Stimulated activated effector memory CD8-positive, alpha-beta T cell treated with anti-CD3 and anti-CD28 coated beads, Interleukin-12 subunit alpha, Interleukin-12 subunit beta, amount 100 ng/mL, for 72 hours (primary cell): Measurements from ENCODE around the gene DMRT3.

Experiments used
- ATAC-seq: fragments of 150-1000 bp; cut with Tn5 transposase; 2 replicates; pipeline ENCODE4 v1.10.0; 2021
- DNase-seq, 2 donors: peaks; one replicate each; pipeline ENCODE4 v3.0.0; 2021 to 2022; ENCODE audit warnings: low spot score in 2 of 2
- H3K27ac Mint-ChIP-seq: one replicate; pipeline ENCODE4 v1.8.0; 2022; ENCODE audit warnings: mild to moderate bottlenecking, mixed read lengths
- H3K36me3 Mint-ChIP-seq: one replicate; pipeline ENCODE4 v1.8.0; 2022; ENCODE audit warnings: mild to moderate bottlenecking, mixed read lengths
- H3K4me1 Mint-ChIP-seq: one replicate; pipeline ENCODE4 v1.8.0; 2022; ENCODE audit warnings: mixed read lengths
- H3K4me3 Mint-ChIP-seq: one replicate; pipeline ENCODE4 v1.8.0; 2022; ENCODE audit warnings: mild to moderate bottlenecking, mixed read lengths
- H3K9me3 Mint-ChIP-seq: one replicate; pipeline ENCODE4 v1.8.0; 2022; ENCODE audit warnings: mixed read lengths

DMRT3 gene

GRCh38 chr9:1009101-1009707, 32.7 kb downstream of the DMRT3 start:
- Mint-ChIP-seq H3K27ac (no peak overlapping the region), H3K4me3 (no peak overlapping the region)

DNA sequence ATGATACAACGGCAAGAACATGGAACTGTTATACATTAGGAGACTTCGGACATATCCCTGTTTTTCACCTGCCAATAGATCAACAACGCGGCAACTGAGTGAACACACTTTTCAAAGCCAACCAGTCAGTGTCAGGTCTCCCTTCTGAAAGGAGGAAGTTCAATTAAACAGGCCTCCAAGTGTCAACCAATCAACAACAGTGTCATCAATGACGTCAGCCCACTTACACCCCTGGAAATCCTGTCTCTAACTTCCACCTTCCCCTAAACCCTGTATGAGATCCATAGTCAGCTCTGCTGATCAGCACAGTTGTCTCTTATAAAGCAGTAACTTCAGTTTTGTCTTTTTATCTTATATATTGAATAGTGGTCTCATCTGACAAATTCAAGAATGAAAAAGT, 36.6 kb downstream of the DMRT3 start:
- no peaks in the 10 kb centered on the region for H3K9me3 Mint-ChIP-seq
- no peak overlapping the region for H3K27ac Mint-ChIP-seq
- ATAC-seq (no peak), DNase-seq (no peak)
- no peak overlapping the region for H3K4me3 Mint-ChIP-seq
- H3K36me3 Mint-ChIP-seq, result no peaks in the 10 kb centered on the region
- peaks cover 11% of the 10 kb centered on the region for H3K4me1 Mint-ChIP-seq

More at GRCh38 chr9:1009101-1009707, 32.7 kb downstream of the DMRT3 start:
- H3K4me1 Mint-ChIP-seq, result peaks cover 11% of the 10 kb centered on the region
- H3K9me3 Mint-ChIP-seq, result no peaks in the 10 kb centered on the region
- DNase-seq (peak; percentile 74 to 89), ATAC-seq (peak; percentile 93)
- no peaks in the 10 kb centered on the region for H3K36me3 Mint-ChIP-seq

- H3K9me3 Mint-ChIP-seq, result no peaks in the 10 kb centered on the region
- no peak for DNase-seq
- no peaks in the 10 kb centered on the region for H3K36me3 Mint-ChIP-seq
- H3K4me3 Mint-ChIP-seq, result no peak overlapping the region
- H3K4me1 Mint-ChIP-seq, result peaks cover 3% of the 10 kb centered on the region
- ATAC-seq, result no peak
- H3K27ac Mint-ChIP-seq, result no peak overlapping the region
These were observed 37.8 kb downstream of the DMRT3 start for GRCh38 chr9:1014225-1014624.

- Mint-ChIP-seq H3K36me3 (no peaks in the 10 kb centered on the region), H3K4me3 (no peak overlapping the region), H3K4me1 (no peaks in the 10 kb centered on the region), H3K9me3 (no peaks in the 10 kb centered on the region), H3K27ac (no peak overlapping the region)
- DNase-seq (no peak), ATAC-seq (no peak)
These were observed 38.2 kb downstream of the DMRT3 start for GRCh38 chr9:1014640-1015039.

GRCh38 chr9:1018121-1018520, 41.7 kb downstream of the DMRT3 start:
- no peaks in the 10 kb centered on the region for H3K36me3 Mint-ChIP-seq
- DNase-seq, result no peak
- no peaks in the 10 kb centered on the region for H3K4me1 Mint-ChIP-seq
- H3K4me3 Mint-ChIP-seq, result no peak overlapping the region
- H3K9me3 Mint-ChIP-seq, result no peaks in the 10 kb centered on the region
- ATAC-seq, result no peak
- no peak overlapping the region for H3K27ac Mint-ChIP-seq

DNA sequence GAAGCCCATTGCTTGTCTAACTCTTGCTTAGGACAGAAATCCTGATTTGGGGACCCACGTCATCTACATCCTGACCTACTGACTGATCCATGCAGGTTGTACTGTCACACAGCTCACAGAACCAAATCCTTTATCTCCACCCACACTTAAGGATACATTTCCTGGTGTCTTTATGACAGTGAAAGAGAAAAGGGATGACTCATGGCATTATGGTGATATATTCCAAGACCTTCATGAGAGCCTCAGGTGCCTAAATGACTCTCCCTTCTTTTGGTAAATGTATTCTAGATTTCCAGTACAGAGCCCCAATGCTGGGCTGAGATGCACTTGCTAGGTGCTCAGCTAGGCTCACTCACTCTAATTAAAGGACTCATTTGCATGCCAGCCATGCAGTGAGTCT, 47.7 kb downstream of the DMRT3 start:
- H3K36me3 Mint-ChIP-seq, result no peaks in the 10 kb centered on the region

GRCh38 chr9:1025131-1025530, 48.7 kb downstream of the DMRT3 start:
- Mint-ChIP-seq H3K36me3 (no peaks in the 10 kb centered on the region), H3K9me3 (no peaks in the 10 kb centered on the region), H3K4me3 (no peak overlapping the region), H3K27ac (no peak overlapping the region), H3K4me1 (no peaks in the 10 kb centered on the region)
- peak; percentile 21 for ATAC-seq
- DNase-seq, result no peak

More for the DNA sequence above, 47.7 kb downstream of the DMRT3 start:
- Mint-ChIP-seq H3K4me1 (no peaks in the 10 kb centered on the region), H3K9me3 (no peaks in the 10 kb centered on the region), H3K4me3 (no peak overlapping the region), H3K27ac (no peak overlapping the region)
- no peak for DNase-seq
- ATAC-seq, result no peak

DNA sequence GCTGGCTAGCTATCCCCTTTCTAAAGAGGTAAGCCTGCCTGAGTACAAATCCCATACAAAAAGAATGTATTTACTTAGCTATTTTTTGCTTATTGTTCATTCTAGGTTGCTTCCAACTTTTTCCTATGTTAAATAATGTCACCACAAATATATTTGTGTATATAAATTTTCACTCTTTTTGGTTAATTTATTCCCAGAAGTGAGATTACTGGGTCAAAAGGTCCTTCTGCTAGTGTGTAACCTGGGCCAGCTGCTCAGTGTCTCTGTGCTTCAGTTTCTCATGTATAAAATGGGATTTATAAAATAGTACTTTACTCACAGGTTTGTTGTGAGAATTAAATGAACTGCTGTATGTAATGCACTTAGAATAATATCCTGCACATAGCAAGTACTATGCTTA, 49.8 kb downstream of the DMRT3 start:
- no peak for ATAC-seq
- H3K27ac Mint-ChIP-seq, result no peak overlapping the region
- no peak overlapping the region for H3K4me3 Mint-ChIP-seq
- no peaks in the 10 kb centered on the region for H3K36me3 Mint-ChIP-seq
- no peak for DNase-seq
- H3K9me3 Mint-ChIP-seq, result no peaks in the 10 kb centered on the region
- H3K4me1 Mint-ChIP-seq, result no peaks in the 10 kb centered on the region

DNA sequence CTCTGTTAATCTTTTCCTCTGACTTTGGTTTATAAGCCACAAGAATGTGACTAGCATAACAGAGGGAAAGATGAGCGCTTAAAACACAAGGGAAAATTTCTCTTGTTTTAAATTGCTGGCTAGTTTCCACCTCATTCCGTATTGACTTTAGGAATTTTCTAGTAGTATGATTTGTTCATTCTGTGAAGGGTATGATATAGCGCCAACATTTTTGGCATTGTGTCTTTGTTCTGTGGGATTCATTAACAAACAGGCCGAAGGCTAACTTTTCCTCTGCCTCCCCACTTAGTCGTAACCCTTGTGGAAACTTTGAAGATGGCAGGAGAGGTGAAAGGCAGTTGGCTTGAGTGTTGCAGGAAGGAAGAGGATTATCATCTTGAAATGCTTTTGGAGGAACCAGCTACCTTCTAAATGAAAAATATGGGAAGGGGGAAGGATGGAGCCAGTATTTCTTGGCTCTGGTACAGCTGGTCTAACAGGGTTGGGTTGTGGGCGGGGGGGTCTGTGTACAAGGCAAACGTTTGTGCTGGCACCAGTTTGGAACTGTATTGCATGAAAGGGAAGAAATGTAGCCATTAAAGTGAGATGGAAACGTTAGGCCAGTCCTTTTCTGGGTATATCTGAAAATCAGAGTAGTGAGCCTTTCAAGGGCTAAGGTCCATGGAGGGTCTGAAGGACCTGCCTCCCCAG, 52.2 kb downstream of the DMRT3 start:
- H3K4me1 Mint-ChIP-seq, result no peaks in the 10 kb centered on the region
- ATAC-seq (no peak), DNase-seq (no peak)
- no peaks in the 10 kb centered on the region for H3K36me3 Mint-ChIP-seq
- H3K27ac Mint-ChIP-seq, result no peak overlapping the region
- H3K4me3 Mint-ChIP-seq, result no peak overlapping the region
- no peaks in the 10 kb centered on the region for H3K9me3 Mint-ChIP-seq

DNA sequence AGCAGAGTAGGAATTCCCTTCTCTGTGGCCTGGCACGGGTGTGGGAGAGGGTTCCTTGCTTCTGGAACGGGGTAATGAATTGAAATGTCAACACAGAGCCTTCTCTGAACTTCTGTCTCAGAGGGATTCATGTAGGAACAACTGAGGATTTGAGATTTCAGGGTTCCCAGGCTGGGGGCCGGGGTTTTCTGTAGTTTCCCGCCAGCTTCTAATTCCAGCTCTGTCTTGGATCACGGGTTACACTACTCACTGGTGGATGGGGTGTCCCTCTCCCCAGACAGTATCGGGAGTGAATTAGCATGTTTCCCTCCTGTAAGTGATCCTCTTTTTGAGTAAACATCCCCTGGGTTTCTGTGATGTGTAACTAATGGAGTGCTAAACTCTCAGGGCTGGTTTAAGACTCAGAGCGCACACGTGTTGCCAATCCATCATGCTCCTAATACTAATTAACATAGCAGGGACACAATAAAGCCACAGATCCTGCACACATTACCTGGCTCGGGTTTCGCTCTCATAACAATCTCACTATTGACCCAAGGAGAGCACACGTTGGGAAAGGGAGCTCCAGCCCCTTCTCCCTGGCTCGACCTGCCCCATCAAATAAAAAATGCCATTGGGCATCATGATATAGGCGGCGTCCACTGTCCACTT, 55.6 kb downstream of the DMRT3 start:
- Mint-ChIP-seq H3K27ac (no peak overlapping the region), H3K36me3 (no peaks in the 10 kb centered on the region), H3K4me1 (no peaks in the 10 kb centered on the region), H3K9me3 (no peaks in the 10 kb centered on the region), H3K4me3 (no peak overlapping the region)
- ATAC-seq (no peak), DNase-seq (no peak)

DNA sequence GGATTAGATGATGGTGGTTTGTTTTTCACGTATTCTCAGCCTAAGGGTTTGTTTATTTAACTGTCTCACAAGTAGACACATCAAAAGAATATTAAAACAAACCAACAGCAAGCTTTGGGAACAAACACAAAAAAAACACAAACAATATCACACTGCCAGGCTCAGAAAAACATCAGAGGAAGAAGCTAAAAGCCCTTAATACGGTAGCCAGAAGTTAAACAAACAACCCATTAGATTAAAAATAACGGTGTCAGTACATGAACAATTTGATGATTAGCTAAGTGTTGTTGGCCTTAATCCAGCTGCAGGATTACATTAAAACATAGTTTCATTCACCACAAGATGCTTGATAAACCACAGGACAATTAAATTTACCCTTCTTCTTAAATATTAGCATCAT, 57.8 kb downstream of the DMRT3 start:
- Mint-ChIP-seq H3K9me3 (no peaks in the 10 kb centered on the region), H3K4me1 (no peaks in the 10 kb centered on the region), H3K4me3 (no peak overlapping the region), H3K27ac (no peak overlapping the region), H3K36me3 (no peaks in the 10 kb centered on the region)
- DNase-seq (no peak), ATAC-seq (no peak)

DNA sequence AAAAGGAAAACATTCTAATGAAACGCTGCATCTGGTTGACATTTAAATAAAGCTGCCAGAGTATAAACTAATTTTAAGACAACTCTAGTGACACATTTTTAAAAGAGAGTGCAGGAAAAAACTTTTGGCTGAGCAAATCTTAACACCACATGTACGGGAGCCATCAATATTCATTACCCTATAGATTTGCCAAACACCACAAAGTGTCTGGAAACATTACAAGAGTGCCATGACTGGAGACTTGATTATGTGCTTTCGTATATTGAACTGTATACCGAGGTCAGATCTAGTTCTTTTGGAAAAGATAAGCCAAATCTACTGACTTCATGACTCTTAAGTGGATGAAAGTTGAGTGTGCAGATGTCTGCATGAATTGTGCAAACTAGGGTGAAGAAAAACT, 63.1 kb downstream of the DMRT3 start:
- ATAC-seq, result no peak
- Mint-ChIP-seq H3K36me3 (no peaks in the 10 kb centered on the region), H3K9me3 (no peaks in the 10 kb centered on the region), H3K27ac (no peak overlapping the region), H3K4me3 (no peak overlapping the region), H3K4me1 (no peaks in the 10 kb centered on the region)
- no peak for DNase-seq
